ENCODE results near the gene HYDIN. TPM values are rescaled to one million over a fixed set of nuclear protein-coding genes. Genes with fewer than 3 reads are reported as not detected.

The HYDIN gene
- total RNA-seq, 1 donor from 2014 or later: 7.5 TPM

DNA sequence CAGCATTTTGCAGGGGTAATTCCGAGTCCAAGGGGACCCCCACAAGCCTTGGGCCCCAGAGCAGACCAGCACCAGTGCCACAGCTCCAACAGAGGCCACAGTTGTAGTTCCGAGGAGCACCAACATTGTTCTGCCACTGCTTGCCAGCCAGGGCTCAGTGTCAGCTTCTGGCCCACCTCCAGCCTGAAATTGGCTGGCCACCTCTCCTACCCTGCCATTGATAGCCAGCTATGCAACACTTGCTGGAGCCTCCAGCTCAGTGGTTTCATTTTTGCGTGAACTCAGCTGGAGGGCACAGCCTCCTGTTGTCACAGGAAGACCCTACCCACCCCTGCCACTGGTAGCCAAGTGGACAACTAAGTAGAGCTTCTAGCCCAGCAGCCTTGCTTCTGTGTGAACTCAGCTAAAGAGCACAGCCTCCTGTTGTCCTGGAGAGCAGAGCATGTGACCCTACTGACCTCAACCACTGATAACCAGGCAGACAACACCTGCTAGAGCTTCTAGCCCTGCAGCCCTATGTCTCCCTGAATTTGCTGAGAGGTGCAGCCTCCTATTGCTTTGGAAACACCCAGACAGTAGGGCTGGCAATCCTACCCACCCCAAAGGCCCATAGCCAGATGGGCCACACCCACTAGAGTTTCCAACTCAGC lies 24.9 kb downstream of the HYDIN start:
- DNase-seq (ENCODE audit: low read depth, low spot score): no peak
- no peaks in the 10 kb centered on the region for H3K4me1 Mint-ChIP-seq
- TF ChIP-seq, protein P1, sequence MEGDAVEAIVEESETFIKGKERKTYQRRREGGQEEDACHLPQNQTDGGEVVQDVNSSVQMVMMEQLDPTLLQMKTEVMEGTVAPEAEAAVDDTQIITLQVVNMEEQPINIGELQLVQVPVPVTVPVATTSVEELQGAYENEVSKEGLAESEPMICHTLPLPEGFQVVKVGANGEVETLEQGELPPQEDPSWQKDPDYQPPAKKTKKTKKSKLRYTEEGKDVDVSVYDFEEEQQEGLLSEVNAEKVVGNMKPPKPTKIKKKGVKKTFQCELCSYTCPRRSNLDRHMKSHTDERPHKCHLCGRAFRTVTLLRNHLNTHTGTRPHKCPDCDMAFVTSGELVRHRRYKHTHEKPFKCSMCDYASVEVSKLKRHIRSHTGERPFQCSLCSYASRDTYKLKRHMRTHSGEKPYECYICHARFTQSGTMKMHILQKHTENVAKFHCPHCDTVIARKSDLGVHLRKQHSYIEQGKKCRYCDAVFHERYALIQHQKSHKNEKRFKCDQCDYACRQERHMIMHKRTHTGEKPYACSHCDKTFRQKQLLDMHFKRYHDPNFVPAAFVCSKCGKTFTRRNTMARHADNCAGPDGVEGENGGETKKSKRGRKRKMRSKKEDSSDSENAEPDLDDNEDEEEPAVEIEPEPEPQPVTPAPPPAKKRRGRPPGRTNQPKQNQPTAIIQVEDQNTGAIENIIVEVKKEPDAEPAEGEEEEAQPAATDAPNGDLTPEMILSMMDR (conservative IDR thresholded peaks at IDR 0.05): no peak
- peaks cover 22% of the 10 kb centered on the region for H3K36me3 Mint-ChIP-seq (ENCODE audit: low read depth)
- peaks cover 16% of the 10 kb centered on the region for H3K27me3 Mint-ChIP-seq (ENCODE audit: low read depth)
- H3K9me3 Mint-ChIP-seq: peaks cover 27% of the 10 kb centered on the region
- H3K4me3 Mint-ChIP-seq: no peak overlapping the region
- H3K27ac Mint-ChIP-seq (ENCODE audit: unreplicated experiment): no peak overlapping the region

DNA sequence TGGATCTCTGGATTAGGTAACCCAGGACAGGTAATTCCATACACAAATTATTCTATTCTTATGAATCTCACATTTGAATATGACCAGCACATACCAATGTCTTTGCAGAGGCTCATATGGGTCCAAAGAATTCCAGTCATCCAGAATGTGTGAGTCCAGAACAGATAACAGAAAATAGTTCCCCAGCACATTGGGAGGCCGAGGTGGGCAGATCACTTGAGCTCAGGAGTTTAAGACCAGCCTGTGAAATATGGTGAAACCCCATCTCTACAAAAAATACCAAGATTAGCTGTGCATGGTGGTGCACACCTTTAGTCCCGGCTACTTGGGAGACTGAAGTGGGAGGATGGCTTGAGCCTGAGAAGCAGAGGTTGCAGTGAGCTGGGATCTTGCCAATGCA lies 26.9 kb downstream of the HYDIN start:
- peaks cover 23% of the 10 kb centered on the region for H3K9me3 Mint-ChIP-seq
- H3K4me1 Mint-ChIP-seq: no peaks in the 10 kb centered on the region
- no peak overlapping the region for H3K27ac Mint-ChIP-seq (ENCODE audit: unreplicated experiment)
- no peak overlapping the region for H3K4me3 Mint-ChIP-seq
- H3K36me3 Mint-ChIP-seq (ENCODE audit: low read depth): peaks cover 20% of the 10 kb centered on the region
- TF ChIP-seq, protein P1 (conservative IDR thresholded peaks at IDR 0.05): no peak
- peaks cover 14% of the 10 kb centered on the region for H3K27me3 Mint-ChIP-seq (ENCODE audit: low read depth)
- DNase-seq (ENCODE audit: low read depth, low spot score): no peak

DNA sequence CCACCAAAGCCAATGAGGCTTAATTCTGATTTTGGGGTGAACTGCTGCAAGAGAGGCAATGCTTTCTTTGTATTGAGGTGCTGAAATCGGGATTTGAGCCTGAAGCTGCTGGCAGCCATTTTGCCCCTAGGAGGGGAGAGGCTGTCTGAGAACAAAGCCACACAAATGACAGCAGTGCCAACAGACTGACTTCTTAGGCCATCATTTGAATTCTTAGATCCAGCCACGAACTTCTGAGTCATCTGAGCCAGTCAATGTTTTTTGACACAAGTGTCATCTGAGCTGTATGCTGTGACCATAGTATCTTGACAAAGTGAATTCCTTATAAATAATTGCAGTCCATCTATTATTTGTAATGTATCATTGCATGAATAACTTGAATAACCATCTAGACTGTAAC lies 29.0 kb downstream of the HYDIN start:
- H3K27me3 Mint-ChIP-seq (ENCODE audit: low read depth): peaks cover 3% of the 10 kb centered on the region
- H3K4me3 Mint-ChIP-seq: no peak overlapping the region
- peaks cover 7% of the 10 kb centered on the region for H3K36me3 Mint-ChIP-seq (ENCODE audit: low read depth)
- no peaks in the 10 kb centered on the region for H3K4me1 Mint-ChIP-seq
- TF ChIP-seq, protein P1 (conservative IDR thresholded peaks at IDR 0.05): no peak
- DNase-seq (ENCODE audit: low read depth, low spot score): no peak
- peaks cover 7% of the 10 kb centered on the region for H3K9me3 Mint-ChIP-seq
- no peak overlapping the region for H3K27ac Mint-ChIP-seq (ENCODE audit: unreplicated experiment)

DNA sequence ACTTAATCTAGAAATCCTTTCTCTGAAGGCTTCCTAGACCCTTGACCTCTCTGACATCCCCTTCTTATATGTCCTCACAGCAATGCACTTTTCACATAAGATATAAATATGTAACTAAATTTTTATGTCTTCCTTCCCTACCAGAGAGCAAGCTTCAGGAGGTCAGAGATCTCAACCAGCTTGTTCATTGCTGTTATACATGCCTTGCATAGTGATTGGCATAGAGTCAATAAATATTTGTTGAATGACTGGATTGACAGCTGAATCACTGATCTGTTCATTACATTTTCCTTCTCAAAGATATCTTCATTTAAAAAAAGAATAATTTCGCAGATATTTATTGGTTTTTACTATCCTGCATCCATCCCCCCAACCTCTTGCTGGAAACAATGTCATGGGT lies 29.5 kb downstream of the HYDIN start:
- peaks cover 7% of the 10 kb centered on the region for H3K9me3 Mint-ChIP-seq
- TF ChIP-seq, protein P1 (conservative IDR thresholded peaks at IDR 0.05): no peak
- no peak overlapping the region for H3K4me3 Mint-ChIP-seq
- DNase-seq (ENCODE audit: low read depth, low spot score): no peak
- H3K4me1 Mint-ChIP-seq: no peaks in the 10 kb centered on the region
- peaks cover 3% of the 10 kb centered on the region for H3K27me3 Mint-ChIP-seq (ENCODE audit: low read depth)
- peaks cover 3% of the 10 kb centered on the region for H3K36me3 Mint-ChIP-seq (ENCODE audit: low read depth)
- no peak overlapping the region for H3K27ac Mint-ChIP-seq (ENCODE audit: unreplicated experiment)

DNA sequence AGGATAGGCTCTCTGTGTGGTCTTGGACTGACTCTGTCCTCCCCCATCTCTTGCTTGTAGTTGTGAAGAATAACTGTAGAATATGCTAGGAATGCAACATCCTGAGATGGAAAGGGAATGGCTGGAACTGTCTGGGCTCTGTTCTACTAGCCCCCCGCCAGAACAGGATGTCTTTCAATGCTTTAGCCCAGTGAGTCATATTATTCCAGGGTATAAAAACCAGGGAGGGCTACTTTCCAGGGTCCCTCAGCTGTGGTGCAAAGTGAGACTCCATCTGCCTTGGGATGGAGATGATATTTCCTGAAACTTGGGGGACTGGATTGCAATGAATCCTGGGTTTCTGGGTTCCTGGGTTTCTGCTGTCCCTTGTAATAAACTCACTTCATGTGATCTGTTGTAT lies 32.1 kb downstream of the HYDIN start:
- no peak overlapping the region for H3K4me3 Mint-ChIP-seq
- H3K9me3 Mint-ChIP-seq: peaks cover 5% of the 10 kb centered on the region
- peaks cover 3% of the 10 kb centered on the region for H3K27me3 Mint-ChIP-seq (ENCODE audit: low read depth)
- no peak for DNase-seq (ENCODE audit: low read depth, low spot score)
- H3K27ac Mint-ChIP-seq (ENCODE audit: unreplicated experiment): no peak overlapping the region
- H3K4me1 Mint-ChIP-seq: no peaks in the 10 kb centered on the region
- TF ChIP-seq, protein P1 (conservative IDR thresholded peaks at IDR 0.05): no peak
- peaks cover 2% of the 10 kb centered on the region for H3K36me3 Mint-ChIP-seq (ENCODE audit: low read depth)

All from neural crest cell (in vitro differentiated cells).